GM21526 (cell line): ENCODE measurements around the gene OTOGL.
"Not testable (repeated sequence)": the region's sequence is repeated elsewhere in the genome, so short reads cannot be mapped to it uniquely, and the experiment has no call there.

ENCODE experiments used
- ATAC-seq: cut with Tn5 transposase; IDR thresholded peaks from one replicate; pipeline ENCODE4 v1.9.1; 2021; ENCODE audit warnings: moderate library complexity; ENCODE audit not compliant: unreplicated experiment, low FRiP score

OTOGL gene

DNA sequence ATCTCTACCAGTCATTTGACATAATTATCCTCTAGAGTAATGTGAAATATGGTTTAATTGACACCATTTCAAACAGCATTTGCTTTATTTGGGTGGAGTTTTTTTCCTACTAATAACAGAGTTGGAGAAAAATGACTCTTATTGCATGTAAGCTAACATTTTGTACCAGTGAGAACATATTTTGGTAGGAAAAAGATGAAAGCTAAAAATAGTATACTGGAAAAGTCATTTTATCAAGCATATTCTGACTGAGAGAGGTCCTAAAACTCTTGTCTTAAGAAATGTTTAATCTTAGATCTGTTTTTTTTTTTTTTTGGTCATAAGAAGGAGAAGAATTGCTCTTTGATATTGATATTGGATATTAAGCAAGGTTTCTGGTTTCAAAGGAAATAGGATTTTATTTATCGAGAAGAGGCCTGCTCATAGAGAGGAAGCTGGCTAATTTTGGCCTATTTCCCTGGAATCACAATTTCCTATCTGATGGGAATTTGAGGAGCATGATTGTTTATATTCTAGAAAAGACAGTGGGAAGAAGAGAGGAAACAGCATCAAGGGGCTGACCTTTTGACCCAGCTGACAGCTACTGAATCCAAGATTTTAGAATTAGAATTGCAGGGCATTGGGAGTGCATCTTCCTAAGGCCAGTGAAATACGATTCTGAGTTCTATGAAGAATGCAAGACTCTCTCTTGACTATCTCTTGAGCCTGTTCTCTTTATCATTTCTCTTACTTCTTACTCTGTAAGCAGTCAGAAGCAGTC is 19.4 kb downstream of the OTOGL start:
- ATAC-seq, result no peak

DNA sequence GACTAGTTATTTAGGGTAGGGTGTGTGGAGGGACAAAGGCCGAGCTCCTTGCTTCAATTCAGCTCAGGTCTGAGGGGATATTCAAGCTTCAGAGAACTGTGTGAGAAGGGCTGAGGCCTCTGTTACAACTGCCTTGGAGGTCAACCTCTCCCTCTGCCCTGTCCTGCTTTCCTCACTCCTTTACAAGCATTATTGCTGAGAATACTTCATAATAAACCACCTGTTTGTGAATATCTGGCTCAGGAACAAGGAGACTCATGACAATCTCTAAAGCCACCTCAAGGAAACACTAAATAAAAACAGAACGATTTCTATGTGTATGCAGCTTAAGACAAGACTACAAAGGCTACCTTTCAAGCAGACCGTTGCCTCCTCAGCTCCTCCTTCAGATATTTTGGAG is 21.7 kb downstream of the OTOGL start:
- ATAC-seq, result no peak

DNA sequence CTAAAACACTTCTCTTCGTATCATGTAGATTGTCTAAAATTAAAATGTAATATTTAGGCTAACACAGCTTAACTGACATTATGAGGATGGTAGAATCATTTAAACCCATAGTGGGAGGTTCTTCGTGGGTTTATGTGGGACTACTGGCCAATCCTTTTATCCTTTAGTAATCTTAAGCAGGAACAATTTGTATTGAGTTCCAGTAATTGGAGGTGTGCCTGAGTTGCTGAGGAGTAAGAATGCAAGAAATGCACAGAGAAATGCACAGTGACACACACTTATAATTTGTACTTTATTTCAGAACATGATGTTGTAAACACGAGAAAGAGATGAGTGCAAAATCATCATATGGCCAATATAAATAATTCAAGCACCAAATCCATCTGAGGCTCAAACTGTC is 22.3 kb downstream of the OTOGL start:
- ATAC-seq, result no peak

DNA sequence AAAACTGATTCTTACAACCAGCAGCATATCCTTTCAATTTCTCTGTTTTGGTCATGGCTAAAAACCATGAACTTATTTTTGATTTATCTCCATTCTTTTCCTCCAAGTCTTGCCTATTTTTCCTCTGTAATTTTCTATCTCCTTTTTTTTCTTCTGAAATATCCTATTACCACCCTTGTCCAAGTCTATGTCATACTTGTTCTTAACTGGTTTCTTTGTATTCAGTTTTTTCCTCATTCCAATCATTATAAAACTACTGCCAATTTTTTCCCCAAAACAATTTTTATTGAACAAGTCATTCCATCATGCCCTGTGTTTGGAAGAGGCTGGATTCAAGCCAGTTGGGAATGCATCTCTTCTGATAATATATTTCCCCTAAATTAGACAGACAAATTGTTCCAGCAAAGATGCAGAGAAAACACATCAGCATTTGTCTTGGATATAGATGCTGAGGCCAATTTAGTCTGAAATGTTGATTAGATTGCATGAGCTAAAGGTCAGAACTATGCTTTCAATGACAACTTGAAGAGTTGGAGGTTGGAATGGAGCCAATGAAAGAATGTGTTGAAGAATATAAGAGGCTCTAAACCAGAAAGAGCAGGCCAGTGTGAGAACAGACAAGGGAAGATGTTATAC is 30.7 kb downstream of the OTOGL start:
- ATAC-seq, result no peak

DNA sequence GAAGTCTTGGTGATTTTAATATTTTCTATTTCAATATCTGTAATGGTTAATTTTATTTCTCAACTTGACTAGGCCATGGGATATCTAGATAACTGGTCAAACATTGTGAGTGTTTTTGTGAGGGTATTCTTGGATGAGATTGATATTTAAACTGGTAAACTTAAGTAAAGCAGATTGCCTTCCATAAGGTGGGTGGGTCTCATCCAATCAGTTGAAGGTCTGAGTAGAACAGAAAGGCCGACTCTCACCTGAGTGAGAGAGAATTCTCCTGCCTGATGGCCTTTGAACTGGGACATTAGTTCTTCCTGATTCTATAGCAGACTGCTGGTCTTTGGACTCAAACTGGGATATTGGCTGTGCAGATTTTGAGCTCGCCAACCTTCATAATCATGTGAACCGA is 36.3 kb downstream of the OTOGL start:
- no peak for ATAC-seq

DNA sequence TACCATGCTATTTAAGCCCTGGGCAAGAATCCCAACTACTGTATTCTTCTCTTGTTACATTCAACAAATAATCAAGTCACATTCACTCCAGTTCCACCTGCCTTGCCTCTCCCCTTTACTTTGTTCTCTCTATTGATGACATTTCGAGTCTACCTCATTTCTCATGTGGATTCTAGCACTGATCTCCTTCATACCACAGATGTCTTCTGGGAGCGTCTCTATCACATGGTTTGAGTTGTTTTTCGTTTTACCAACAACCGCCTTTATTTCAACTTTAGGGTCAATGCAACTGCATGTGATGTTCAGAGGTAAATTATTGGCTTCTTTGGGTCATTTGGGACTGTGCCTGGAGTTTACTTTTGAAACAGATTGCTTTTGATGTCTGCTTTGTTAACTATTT is 40.7 kb downstream of the OTOGL start:
- ATAC-seq, result no peak

DNA sequence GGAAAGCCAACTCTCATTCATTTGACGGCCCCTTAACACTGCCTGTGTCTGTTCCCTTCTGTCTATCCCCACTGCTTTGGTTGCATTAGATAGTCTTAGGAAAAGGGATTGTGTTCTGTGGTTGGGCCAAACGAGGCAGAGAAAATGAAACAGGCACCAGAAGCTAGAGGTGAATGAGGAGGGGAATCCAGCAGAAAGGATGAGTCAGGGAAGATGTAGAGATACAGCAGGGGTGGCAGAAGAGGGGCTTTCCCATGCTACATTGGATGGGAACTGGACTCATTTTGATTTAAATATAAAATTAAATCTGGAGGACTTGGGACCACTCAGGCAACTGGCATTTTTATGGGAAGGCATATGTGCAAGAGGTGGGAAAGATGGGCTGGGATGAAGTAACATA is 43.3 kb downstream of the OTOGL start:
- no peak for ATAC-seq

DNA sequence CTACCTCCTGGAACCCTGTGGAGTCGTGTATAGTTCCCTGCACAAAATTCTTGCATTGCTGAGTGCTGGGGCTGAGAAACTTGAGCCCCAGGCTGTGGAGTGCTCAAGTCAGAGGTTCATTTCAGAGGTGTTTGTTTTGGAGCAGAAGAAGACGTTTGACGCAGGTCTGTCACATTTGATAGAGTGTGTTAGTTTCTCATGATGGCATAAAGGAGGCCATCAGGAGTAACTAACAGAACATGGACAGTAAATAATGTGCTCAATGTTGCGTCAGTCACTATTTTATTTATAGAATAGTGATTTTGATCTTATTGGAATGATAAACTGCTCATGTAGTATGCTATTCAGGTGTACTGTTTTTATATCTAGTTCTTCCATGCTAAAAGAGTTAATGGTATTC is 44.2 kb downstream of the OTOGL start:
- no peak for ATAC-seq

DNA sequence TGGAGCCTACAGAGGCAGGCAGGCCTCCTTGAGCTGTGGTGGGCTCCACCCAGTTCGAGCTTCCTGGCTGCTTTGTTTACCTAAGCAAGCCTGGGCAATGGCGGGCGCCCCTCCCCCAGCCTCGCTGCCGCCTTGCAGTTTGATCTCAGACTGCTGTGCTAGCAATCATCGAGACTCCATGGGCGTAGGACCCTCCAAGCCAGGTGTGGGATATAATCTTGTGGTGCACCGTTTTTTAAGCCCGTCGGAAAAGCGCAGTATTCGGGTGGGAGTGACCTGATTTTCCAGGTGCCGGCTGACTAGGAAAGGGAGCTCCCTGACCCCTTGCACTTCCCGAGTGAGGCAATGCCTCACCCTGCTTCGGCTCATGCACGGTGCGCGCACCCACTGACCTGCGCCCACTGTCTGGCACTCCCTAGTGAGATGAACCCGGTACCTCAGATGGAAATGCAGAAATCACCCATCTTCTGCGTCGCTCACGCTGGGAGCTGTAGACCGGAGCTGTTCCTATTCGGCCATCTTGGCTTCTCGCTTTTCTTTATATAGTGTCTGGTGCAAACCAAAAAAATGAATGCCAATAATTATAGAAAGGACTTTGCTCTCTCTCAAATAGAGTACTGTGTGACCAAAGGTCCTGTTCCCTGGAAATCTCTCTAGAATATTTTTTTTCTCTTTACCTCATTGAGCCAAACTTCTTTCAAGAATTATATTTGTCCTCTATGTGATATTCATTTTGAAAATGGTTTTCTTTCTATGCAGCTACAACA is 50.4 kb downstream of the OTOGL start:
- ATAC-seq, result not testable (repeated sequence)

DNA sequence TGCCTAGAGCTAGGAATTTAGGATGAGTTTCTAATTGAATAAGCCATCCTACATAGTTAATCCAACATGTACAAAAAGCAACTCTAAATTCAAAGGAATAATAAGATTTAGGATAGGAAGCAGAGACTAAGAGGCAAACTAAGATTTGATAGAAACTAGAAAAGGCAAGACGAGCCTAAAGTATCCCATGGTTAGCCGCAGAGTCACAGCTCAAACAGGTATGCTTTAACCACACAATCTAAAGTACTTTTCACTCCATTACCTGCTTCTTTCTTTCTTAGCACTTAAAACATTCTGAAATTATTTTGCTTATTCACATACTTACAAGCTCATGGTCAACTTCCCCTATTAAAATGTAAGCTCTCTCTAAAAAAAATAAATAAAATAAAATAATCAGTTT is 51.8 kb downstream of the OTOGL start:
- ATAC-seq, result no peak

DNA sequence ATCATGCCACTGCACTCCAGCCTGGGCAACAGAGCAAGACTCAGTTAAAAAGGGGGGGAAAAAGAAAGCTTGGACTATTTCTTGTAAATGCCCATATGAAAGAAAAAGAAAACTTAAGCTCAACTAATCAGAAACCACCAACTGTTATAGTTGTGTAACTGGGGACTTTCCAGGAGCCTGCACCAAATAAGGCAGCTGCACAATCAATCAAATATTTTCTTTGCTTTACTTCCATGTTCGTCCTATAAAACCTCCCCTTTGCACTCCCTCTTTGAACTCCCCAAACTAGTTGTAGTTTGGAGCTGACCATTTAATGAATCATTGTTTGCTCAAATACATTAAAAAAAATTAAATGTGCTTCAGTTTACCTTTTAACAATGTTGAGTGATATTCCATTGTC is 54.9 kb downstream of the OTOGL start:
- no peak for ATAC-seq

DNA sequence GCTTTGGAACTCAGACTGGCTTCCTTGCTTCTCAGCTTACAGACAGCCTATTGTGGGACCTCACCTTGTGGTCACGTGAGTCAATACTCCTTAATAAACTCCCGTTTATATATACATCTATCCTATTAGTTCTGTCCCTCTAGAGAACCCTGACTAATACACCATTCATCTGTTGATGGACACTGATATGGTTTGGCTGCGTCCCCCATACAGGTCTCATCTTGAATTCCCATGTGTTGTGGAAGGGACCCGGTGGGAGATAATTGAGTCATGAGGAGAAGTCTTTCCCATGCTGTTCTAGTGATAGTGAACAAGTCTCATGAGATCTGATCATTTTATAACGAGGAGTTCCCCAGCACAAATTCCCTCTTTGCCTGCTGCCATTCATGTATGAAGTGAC is 57.0 kb downstream of the OTOGL start:
- ATAC-seq, result no peak

DNA sequence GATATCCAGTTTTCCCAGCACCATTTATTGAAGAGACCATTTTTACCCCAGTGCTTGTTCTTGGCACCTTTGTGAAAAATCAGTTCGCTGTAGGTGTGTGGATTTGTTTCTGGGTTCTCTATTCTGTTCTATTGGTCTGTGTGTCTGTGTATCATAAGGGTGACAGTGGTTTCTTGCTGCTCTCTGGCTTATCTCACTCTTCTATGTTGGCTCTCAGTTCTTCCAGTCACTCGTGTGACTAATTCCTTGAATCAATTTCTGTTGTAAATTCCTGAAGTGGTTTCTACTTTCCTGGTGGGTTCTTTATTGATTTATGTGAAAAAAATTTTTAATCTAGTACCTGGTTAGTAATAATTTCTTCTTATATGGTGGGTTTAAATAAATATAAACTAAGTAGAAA is 58.3 kb downstream of the OTOGL start:
- no peak for ATAC-seq

DNA sequence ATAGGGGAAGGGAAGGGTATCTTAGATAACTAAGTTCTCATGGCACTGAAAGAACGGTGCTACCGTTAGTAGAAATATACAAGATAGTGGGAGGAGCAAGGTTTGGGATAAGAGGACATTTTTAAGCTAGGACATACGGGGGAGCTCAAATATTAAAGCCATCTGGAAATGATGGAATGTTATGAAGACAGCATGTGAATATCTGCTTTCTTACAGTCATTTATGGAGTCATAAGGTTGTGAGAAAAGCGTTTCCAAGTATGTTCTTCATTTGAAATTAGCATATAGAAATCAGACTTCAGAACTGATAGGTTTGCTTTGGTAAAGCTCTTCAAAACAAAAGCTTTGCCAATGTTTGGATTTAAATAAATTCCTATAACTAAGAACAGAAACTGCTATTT is 62.3 kb downstream of the OTOGL start:
- no peak for ATAC-seq

DNA sequence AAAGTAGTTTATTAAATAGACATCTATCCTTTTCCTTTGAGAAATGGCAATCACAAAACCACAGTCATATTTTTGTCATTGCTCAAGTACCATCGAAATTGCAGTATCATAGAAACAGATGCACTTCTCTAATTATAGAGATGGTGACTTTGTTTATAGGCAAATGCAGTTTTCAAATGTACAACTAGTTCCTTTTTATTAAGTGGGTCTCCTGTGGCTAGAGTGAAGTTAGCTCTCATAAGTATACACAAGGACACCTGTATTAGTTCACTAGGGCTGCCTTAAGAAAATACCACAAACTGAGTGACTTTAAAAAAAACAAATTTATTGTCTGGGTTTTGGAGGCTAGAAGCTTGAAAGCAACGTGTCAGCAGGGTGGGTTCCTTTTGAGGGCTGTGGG is 62.8 kb downstream of the OTOGL start:
- ATAC-seq, result no peak

DNA sequence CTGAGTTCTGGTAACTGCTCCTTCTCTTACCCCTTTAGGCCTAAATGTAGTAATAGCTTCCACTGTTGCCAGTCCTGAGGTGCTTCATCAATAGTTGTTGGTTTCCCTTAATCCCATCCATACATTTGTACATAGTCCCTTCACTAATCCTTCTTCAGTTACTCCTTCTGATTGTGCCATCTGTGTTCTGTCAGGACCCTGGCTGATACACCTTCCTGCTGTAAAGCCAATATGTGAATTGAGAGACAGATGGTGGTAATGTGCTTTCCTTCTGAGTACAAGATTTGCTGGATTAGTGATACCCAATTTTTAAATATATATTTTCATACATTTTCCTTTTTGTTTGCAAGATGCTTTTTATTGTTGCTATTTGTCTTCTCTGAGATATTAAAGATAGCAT is 66.4 kb downstream of the OTOGL start:
- ATAC-seq, result no peak

DNA sequence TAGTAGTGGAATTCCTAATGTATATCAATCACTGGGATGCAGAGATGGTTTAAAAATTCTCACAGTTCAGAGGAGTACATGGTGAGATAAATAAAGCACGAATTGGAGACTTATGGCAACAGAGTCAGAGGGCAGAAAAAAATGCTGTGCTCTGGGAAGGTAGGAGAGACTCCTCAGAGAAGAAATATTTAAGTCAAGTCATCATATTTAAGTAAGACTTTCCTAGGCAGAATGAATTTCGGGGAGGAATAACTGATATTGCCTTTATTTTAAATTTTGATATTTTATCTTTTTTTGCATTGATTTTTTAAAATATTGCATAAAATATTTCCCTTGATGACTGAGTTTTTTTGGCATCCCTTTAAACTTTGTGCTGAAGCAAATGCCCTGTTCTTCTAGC is 67.4 kb downstream of the OTOGL start:
- ATAC-seq, result no peak

DNA sequence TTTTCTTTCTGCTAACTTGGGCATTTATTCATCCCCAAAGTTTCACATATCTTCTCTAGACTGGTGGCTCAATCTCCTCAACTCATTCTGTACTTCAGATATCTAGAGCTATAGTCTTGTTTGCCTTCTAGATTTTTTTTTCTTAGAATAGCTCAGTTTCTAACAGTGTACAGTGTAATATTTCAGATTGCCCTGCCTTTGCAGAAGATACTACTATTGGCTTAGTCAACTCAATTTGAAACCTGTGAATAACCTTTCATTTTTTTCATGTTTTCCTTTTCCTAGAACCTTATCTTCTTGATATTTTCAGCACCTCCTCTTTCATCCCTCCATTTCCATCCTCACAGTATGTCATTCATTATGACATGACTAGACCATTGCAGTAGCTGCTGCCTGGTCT is 69.6 kb downstream of the OTOGL start:
- no peak for ATAC-seq

DNA sequence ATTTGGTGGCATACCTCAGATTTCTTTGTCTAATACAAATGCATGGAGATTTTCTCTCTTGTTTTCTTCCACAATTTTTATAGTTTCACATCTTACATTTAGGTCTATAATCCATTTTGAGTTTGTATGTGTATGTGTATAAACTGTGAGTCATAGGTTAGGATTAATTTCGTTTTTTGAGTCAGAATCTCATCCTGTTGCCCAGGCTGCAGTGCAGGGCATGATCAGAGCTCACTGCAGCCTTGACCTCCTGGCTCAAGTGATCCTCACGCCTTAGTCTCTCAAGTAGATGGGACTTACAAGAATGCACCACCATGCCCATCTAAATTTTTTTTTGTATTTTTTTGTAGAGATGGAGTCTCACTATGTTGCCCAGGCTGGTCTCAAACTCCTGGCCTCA is 71.6 kb downstream of the OTOGL start:
- no peak for ATAC-seq

DNA sequence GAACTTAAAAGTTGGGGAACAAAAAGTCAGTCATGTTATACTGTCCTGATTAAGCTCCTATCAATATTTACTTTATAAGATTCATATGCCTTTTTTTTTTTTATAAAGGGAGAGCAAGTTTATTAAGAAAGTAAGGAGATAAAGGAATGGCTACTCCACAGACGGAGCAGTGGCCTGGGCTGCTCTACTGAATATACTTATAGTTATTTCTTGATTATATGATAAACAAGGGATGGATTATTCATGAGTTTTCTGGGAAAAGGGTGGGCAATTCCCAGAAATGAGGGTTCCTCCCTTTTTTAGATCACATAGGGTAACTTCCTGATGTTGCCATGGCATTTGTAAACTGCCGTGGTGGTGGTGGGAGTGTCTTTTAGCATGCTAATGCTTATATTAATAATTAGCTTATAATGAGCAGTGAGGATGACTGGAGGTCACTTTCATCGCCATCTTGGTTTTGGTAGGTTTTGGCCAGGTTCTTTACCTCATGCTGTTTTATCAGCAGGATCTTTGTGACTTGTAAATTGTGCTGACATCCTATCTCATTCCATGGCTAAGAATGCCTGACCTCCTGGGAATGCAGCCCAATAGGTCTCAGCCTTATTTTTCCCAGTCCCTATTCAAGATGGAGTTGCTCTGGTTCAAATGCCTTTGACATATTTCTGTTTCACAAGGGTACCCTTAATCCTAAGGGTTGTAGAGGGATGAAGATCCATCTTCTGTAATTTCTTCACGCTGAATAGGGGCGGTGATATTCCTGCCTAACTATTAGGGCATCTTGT is 73.9 kb downstream of the OTOGL start:
- no peak for ATAC-seq

DNA sequence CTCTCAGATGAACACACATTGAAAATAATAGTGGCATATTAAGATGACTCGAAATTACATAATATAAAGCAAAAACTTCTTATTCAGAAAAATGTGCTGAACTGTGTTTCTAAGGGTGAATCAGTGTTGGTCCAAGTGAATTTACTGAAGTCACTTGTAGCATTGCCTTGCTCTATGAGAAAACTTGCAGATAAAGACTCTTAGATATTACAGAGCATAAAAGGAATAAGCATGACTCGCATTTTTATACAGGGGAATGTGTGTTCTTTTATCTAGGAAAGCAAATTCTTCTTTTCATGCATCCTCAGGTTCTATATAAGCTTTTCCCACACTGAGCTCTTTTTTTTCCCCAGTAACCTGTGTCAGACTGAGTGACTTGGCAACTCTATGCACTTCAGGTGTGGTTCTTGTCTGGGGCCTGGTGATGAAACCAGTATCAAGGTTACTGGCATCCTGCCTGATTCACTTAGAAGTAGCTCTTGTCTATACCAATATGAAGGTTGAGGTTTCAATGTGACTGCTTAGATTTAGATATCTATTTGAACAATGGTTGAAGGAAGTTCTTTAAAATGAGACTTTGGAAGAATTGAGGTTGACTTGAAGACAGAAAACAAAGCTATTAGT is 76.1 kb downstream of the OTOGL start:
- ATAC-seq, result no peak
